Breast epithelium (tissue), 4 donors: ENCODE data around the gene ZNF775. TPM values are rescaled to one million over a fixed set of nuclear protein-coding genes. Genes with fewer than 3 reads are reported as not detected.

Experiments used
- DNase-seq, 2 donors: peaks; one replicate each; pipeline ENCODE4 v3.0.0-alpha.2; 2019; ENCODE audit warnings: low spot score in 2 of 2
- H3K27ac ChIP-seq, 2 donors: fragments of 200-600 bp; sonication (generic) in 1 of 2; one replicate each; pipeline ENCODE4 v1.5.1; 2016 to 2019; ENCODE audit warnings: mild to moderate bottlenecking in 1 of 2
- H3K27me3 ChIP-seq, 2 donors: fragments of 200-600 bp; sonication (generic) in 1 of 2; one replicate each; pipeline versions ENCODE4 v1.5.1 to v1.6.0; 2017 to 2019; ENCODE audit warnings: control low read depth in 1 of 2, mild to moderate bottlenecking in 1 of 2
- H3K36me3 ChIP-seq: fragments of 200-600 bp; one replicate; pipeline ENCODE4 v1.5.1; 2019
- H3K4me1 ChIP-seq, 2 donors: fragments of 200-600 bp; sonication (generic); one replicate each; pipeline ENCODE4 v1.5.1; 2016 to 2019; ENCODE audit warnings: control low read depth in 1 of 2
- H3K4me3 ChIP-seq, 3 donors: fragments of 200-600 bp; sonication (generic); 1 replicate in 2 of 3; 2 replicates in 1 of 3; pipeline ENCODE4 v1.5.1; 2016 to 2019; ENCODE audit warnings: mild to moderate bottlenecking in 3 of 3, moderate library complexity in 2 of 3
- H3K9me3 ChIP-seq, 2 donors: fragments of 200-600 bp; sonication (generic) in 1 of 2; one replicate each; pipeline ENCODE4 v1.5.1; 2016 to 2019; ENCODE audit warnings: control low read depth in 1 of 2
- CTCF ChIP-seq, 3 donors: fragments of 450-650 bp; IDR thresholded peaks; one replicate each; pipeline ENCODE4 v1.5.1; 2016 to 2017; ENCODE audit warnings: antibody characterized with exemption in 3 of 3, mild to moderate bottlenecking in 3 of 3, moderate library complexity in 3 of 3
- POLR2A ChIP-seq: fragments of 450-650 bp; IDR thresholded peaks from one replicate; pipeline ENCODE4 v1.6.1; 2016; ENCODE audit warnings: antibody characterized with exemption, mild to moderate bottlenecking, moderate library complexity
- POLR2AphosphoS5 ChIP-seq, 3 donors: sonication (generic); formaldehyde crosslinking; IDR thresholded peaks; one replicate each; pipeline ENCODE4 v1.6.1; 2017; ENCODE audit warnings: antibody characterized with exemption in 3 of 3
- intact Hi-C: fragments of 100-400 bp; cut with DNase I; formaldehyde crosslinking; loops from one replicate; pipeline ENCODE4 v1.15.1; 2023; ENCODE audit warnings: low total_unique reads
- total RNA-seq, 3 donors: library from RNA; depleted of rRNA; stranded (reverse); fragments of >200 nt; gene quantifications; one replicate each; pipeline ENCODE4 v1.1.0, GENCODE V29; 2016

The ZNF775 gene
- total RNA-seq, 3 donors from 2014 or later = 1.9 to 5.7 (median 4.6) TPM

GRCh38 chr7:150400008-150400787 is 21.1 kb downstream of the ZNF775 start:
- Histone ChIP-seq H3K27ac (no peak overlapping the region), H3K4me3 (no peak overlapping the region), H3K36me3 (no peaks in the 10 kb centered on the region), H3K4me1 (peaks cover 0 to 5% of the 10 kb centered on the region in 2 donors), H3K9me3 (no peaks in the 10 kb centered on the region), H3K27me3 (no peaks in the 10 kb centered on the region)
- intact Hi-C loops = no loop called here
- peak in 1 of 2 donors; percentile 47 for DNase-seq
- no peak for TF ChIP-seq POLR2A
- TF ChIP-seq CTCF (IDR thresholded peaks at IDR 0.05) = no peak
- TF ChIP-seq POLR2AphosphoS5 (IDR thresholded peaks at IDR 0.05) = no peak

GRCh38 chr7:150400788-150401423 is 21.8 kb downstream of the ZNF775 start:
- DNase-seq = peak in 1 of 2 donors; percentile 41
- no peak overlapping the region for H3K27ac ChIP-seq
- peaks cover 0 to 5% of the 10 kb centered on the region in 2 donors for H3K4me1 ChIP-seq
- no peaks in the 10 kb centered on the region for H3K27me3 ChIP-seq
- no peak for TF ChIP-seq CTCF (IDR thresholded peaks at IDR 0.05)
- no peak for TF ChIP-seq POLR2AphosphoS5 (IDR thresholded peaks at IDR 0.05)
- TF ChIP-seq POLR2A = no peak
- H3K36me3 ChIP-seq = no peaks in the 10 kb centered on the region
- H3K9me3 ChIP-seq = no peaks in the 10 kb centered on the region
- intact Hi-C loops = no loop called here
- H3K4me3 ChIP-seq = no peak overlapping the region

GRCh38 chr7:150401424-150401790 is 22.3 kb downstream of the ZNF775 start:
- intact Hi-C loops = no loop called here
- Histone ChIP-seq H3K4me1 (peaks cover 0 to 5% of the 10 kb centered on the region in 2 donors), H3K9me3 (no peaks in the 10 kb centered on the region), H3K27me3 (no peaks in the 10 kb centered on the region), H3K27ac (no peak overlapping the region), H3K36me3 (no peaks in the 10 kb centered on the region), H3K4me3 (no peak overlapping the region)
- TF ChIP-seq CTCF (IDR thresholded peaks at IDR 0.05) = no peak
- TF ChIP-seq POLR2AphosphoS5 (IDR thresholded peaks at IDR 0.05) = no peak
- no peak for TF ChIP-seq POLR2A
- DNase-seq = no peak

GRCh38 chr7:150401861-150402631 is 22.9 kb downstream of the ZNF775 start:
- no peaks in the 10 kb centered on the region for H3K9me3 ChIP-seq
- no peak for DNase-seq
- no peak overlapping the region for H3K27ac ChIP-seq
- peaks cover 0 to 5% of the 10 kb centered on the region in 2 donors for H3K4me1 ChIP-seq
- H3K4me3 ChIP-seq = no peak overlapping the region
- TF ChIP-seq POLR2AphosphoS5 (IDR thresholded peaks at IDR 0.05) (no peak), POLR2A (no peak), CTCF (IDR thresholded peaks at IDR 0.05) (no peak)
- intact Hi-C loops = no loop called here
- no peaks in the 10 kb centered on the region for H3K27me3 ChIP-seq
- no peaks in the 10 kb centered on the region for H3K36me3 ChIP-seq
